ENCODE data around the gene SORCS2. TPM values are rescaled to one million over a fixed set of nuclear protein-coding genes. Genes with fewer than 3 reads are reported as not detected.

Gene SORCS2
- total RNA-seq, 4 donors from 2014 or later, result 1.1 to 2.5 (median 2.0) TPM

- H3K27me3 ChIP-seq, result peaks cover 0 to 39% (median 0%) of the 10 kb centered on the region in 4 donors
- peaks cover 0 to 5% (median 0%) of the 10 kb centered on the region in 3 donors for H3K4me1 ChIP-seq
- no peak overlapping the region for H3K4me3 ChIP-seq
- no peaks in the 10 kb centered on the region for H3K36me3 ChIP-seq
- intact Hi-C loops (cut with DNase I), result loop anchor here (5.0 kb wide), 1 partner anchor 530 kb away; the partner anchor contains the start of gene SORCS2
- DNase-seq, result no peak
- no peak for TF ChIP-seq POLR2A (IDR thresholded peaks at IDR 0.05)
- TF ChIP-seq CTCF (IDR thresholded peaks at IDR 0.05), result peak in 1 of 6 experiments; percentile 20
- H3K9me3 ChIP-seq, result no peaks in the 10 kb centered on the region
- 74 to 87% methylated on average over 10 of the region's 13 CpGs for WGBS, 2 donors
- H3K27ac ChIP-seq, result no peak overlapping the region
Observed at GRCh38 chr4:7721984-7722551, 529.7 kb downstream of the SORCS2 start.

GRCh38 chr4:7722766-7723387 is 530.5 kb downstream of the SORCS2 start:
- intact Hi-C loops (cut with DNase I), result loop anchor here (5.0 kb wide), 1 partner anchor 531 kb away; the partner anchor contains the start of gene SORCS2
- H3K36me3 ChIP-seq, result no peaks in the 10 kb centered on the region
- TF ChIP-seq CTCF (IDR thresholded peaks at IDR 0.05), result no peak
- TF ChIP-seq POLR2A (IDR thresholded peaks at IDR 0.05), result no peak
- peaks cover 0 to 5% (median 0%) of the 10 kb centered on the region in 3 donors for H3K4me1 ChIP-seq
- WGBS, 2 donors, result 63 to 84% methylated on average over 18 to 21 of the region's 22 CpGs
- no peak overlapping the region for H3K4me3 ChIP-seq
- no peak for DNase-seq
- peaks cover 0 to 32% (median 0%) of the 10 kb centered on the region in 4 donors for H3K27me3 ChIP-seq
- no peaks in the 10 kb centered on the region for H3K9me3 ChIP-seq
- H3K27ac ChIP-seq, result no peak overlapping the region

GRCh38 chr4:7723625-7724024 is 531.3 kb downstream of the SORCS2 start:
- TF ChIP-seq POLR2A (IDR thresholded peaks at IDR 0.05), result no peak
- TF ChIP-seq CTCF (IDR thresholded peaks at IDR 0.05), result no peak
- H3K4me1 ChIP-seq, result peaks cover 0 to 5% (median 0%) of the 10 kb centered on the region in 3 donors
- DNase-seq, result no peak
- 98 to 100% methylated on average over 6 to 8 of the region's 16 CpGs for WGBS, 2 donors
- no peak overlapping the region for H3K4me3 ChIP-seq
- H3K27me3 ChIP-seq, result peaks cover 0 to 28% (median 0%) of the 10 kb centered on the region in 4 donors
- H3K9me3 ChIP-seq, result no peaks in the 10 kb centered on the region
- intact Hi-C loops (cut with DNase I), result loop anchor here (5.0 kb wide), 1 partner anchor 531 kb away; the partner anchor contains the start of gene SORCS2
- H3K27ac ChIP-seq, result no peak overlapping the region
- no peaks in the 10 kb centered on the region for H3K36me3 ChIP-seq

- Histone ChIP-seq H3K9me3 (no peaks in the 10 kb centered on the region), H3K4me1 (no peaks in the 10 kb centered on the region), H3K4me3 (no peak overlapping the region), H3K36me3 (no peaks in the 10 kb centered on the region), H3K27me3 (peaks cover 0 to 12% (median 0%) of the 10 kb centered on the region in 4 donors), H3K27ac (no peak overlapping the region)
- intact Hi-C loops (cut with DNase I), result no loop called here
- 66% methylated on average over 4 of the region's 9 CpGs for WGBS, 2 donors
- no peak for DNase-seq
- no peak for TF ChIP-seq CTCF (IDR thresholded peaks at IDR 0.05)
- TF ChIP-seq POLR2A (IDR thresholded peaks at IDR 0.05), result no peak
Observed at GRCh38 chr4:7725951-7726350, 533.6 kb downstream of the SORCS2 start.

GRCh38 chr4:7726665-7727413 is 534.5 kb downstream of the SORCS2 start:
- H3K36me3 ChIP-seq, result no peaks in the 10 kb centered on the region
- no peaks in the 10 kb centered on the region for H3K4me1 ChIP-seq
- intact Hi-C loops (cut with DNase I), result no loop called here
- DNase-seq, result no peak
- H3K27ac ChIP-seq, result no peak overlapping the region
- TF ChIP-seq POLR2A (IDR thresholded peaks at IDR 0.05) (no peak), CTCF (IDR thresholded peaks at IDR 0.05) (no peak)
- H3K9me3 ChIP-seq, result no peaks in the 10 kb centered on the region
- WGBS, 2 donors, result 63 to 92% methylated on average over 8 of the region's 22 CpGs
- H3K27me3 ChIP-seq, result peaks cover 0 to 12% (median 0%) of the 10 kb centered on the region in 4 donors
- H3K4me3 ChIP-seq, result no peak overlapping the region

Data from esophagus squamous epithelium (tissue), 5 donors.